ENCODE results near the gene KRTAP5-3. TPM values are rescaled to one million over a fixed set of nuclear protein-coding genes. Genes with fewer than 3 reads are reported as not detected.
A peak's percentile ranks its signal among the peaks of the same experiment; 100 is the strongest.
"Not testable (repeated sequence)": the region's sequence is repeated elsewhere in the genome, so short reads cannot be mapped to it uniquely, and the experiment has no call there.

Gene KRTAP5-3
- total and polyA plus RNA-seq, 12 donors = not detected

DNA sequence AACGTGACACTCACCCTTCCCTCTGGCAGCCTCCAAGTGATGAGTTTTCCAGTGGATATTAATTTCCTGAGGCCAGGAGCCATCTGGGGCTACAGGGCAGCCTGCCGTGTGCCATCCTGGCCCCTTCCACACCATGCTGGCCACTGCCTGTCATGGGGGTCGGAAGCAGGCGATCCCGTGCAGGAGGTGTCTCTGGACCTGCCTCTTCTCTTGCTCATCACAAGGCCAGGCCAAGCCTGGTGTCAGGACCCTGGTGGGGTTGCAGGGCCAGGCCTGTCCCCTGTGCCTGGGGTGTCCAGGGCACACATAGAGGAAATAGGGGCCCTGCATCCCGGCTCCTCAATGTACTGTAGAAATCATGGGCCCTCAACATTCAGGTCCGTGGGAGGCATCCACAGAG is 3.6 kb downstream of the KRTAP5-3 start:
- no peaks in the 10 kb centered on the region for H3K36me3 ChIP-seq
- WGBS, 2 donors = 80 to 83% methylated on average over 7 of the region's 7 CpGs
- DNase-seq (no peak), ATAC-seq (peak in 1 of 8 donors; percentile 26)
- no peak overlapping the region for H3K4me3 ChIP-seq
- intact Hi-C loops (cut with DNase I) = loop anchor here in 1 of 10 donors (5.0 kb wide), 1 partner anchor 858 kb away; no protein-coding TSS in a partner anchor
- TF ChIP-seq, protein P1, sequence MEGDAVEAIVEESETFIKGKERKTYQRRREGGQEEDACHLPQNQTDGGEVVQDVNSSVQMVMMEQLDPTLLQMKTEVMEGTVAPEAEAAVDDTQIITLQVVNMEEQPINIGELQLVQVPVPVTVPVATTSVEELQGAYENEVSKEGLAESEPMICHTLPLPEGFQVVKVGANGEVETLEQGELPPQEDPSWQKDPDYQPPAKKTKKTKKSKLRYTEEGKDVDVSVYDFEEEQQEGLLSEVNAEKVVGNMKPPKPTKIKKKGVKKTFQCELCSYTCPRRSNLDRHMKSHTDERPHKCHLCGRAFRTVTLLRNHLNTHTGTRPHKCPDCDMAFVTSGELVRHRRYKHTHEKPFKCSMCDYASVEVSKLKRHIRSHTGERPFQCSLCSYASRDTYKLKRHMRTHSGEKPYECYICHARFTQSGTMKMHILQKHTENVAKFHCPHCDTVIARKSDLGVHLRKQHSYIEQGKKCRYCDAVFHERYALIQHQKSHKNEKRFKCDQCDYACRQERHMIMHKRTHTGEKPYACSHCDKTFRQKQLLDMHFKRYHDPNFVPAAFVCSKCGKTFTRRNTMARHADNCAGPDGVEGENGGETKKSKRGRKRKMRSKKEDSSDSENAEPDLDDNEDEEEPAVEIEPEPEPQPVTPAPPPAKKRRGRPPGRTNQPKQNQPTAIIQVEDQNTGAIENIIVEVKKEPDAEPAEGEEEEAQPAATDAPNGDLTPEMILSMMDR (IDR thresholded peaks at IDR 0.05) = no peak
- H3K9me3 ChIP-seq = no peaks in the 10 kb centered on the region
- no peak overlapping the region for H3K27ac ChIP-seq
- peaks cover 0 to 12% (median 6%) of the 10 kb centered on the region in 9 donors for H3K4me1 ChIP-seq
- peaks cover 0 to 56% (median 10%) of the 10 kb centered on the region in 7 donors for H3K27me3 ChIP-seq

DNA sequence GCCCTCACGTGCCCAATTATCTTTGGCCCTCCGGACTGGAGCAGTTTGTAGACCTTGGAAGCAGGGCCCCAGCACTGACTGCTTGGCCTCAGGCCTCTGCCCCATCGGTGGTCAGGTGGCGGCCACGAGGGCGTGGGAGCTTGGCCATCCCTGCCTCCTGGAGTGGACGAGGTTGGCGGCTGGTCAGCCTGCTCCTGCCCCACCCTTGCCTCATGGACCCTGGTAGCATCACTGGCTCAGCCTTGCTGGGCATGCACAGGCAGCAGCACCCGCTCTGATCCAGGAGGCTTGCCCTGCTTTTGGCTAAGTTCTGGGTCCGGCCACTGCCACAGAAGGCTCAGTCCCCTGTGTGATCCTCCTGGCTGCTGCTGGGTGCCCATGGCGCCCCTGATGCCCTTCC is 4.1 kb downstream of the KRTAP5-3 start:
- ATAC-seq = peak in 2 of 8 donors; percentile 10 to 40
- peaks cover 0 to 54% (median 10%) of the 10 kb centered on the region in 7 donors for H3K27me3 ChIP-seq
- H3K4me1 ChIP-seq = peaks cover 0 to 12% (median 6%) of the 10 kb centered on the region in 9 donors
- intact Hi-C loops (cut with DNase I) = no loop called here
- no peaks in the 10 kb centered on the region for H3K9me3 ChIP-seq
- no peak overlapping the region for H3K27ac ChIP-seq
- 91 to 94% methylated on average over 11 of the region's 11 CpGs for WGBS, 2 donors
- no peaks in the 10 kb centered on the region for H3K36me3 ChIP-seq
- no peak overlapping the region for H3K4me3 ChIP-seq
- DNase-seq = no peak
- TF ChIP-seq, protein P1 (IDR thresholded peaks at IDR 0.05) = no peak

DNA sequence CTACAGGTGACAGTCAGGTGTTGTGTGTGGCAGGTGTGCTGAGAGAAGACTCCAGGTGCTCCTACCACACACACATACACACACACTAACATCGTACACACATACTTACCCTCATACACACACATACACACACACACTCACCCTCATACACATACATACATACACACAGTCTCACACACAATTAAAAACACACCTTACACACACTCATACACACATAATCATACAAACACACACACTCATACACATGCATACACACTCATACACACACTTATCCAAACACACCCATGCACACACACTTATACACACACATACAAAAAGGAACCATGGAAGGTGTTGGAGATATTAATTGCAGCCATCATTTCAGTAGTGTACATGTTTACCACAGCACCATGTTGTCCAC is 4.6 kb downstream of the KRTAP5-3 start:
- TF ChIP-seq, protein P1 (IDR thresholded peaks at IDR 0.05) = no peak
- ATAC-seq = no peak
- Histone ChIP-seq H3K36me3 (no peaks in the 10 kb centered on the region), H3K27ac (no peak overlapping the region), H3K27me3 (peaks cover 0 to 49% (median 10%) of the 10 kb centered on the region in 7 donors), H3K4me3 (no peak overlapping the region), H3K9me3 (no peaks in the 10 kb centered on the region), H3K4me1 (peaks cover 0 to 6% (median 4%) of the 10 kb centered on the region in 9 donors)
- 69 to 92% methylated on average over 1 of the region's 1 CpG for WGBS, 2 donors
- intact Hi-C loops (cut with DNase I) = no loop called here
- no peak for DNase-seq

DNA sequence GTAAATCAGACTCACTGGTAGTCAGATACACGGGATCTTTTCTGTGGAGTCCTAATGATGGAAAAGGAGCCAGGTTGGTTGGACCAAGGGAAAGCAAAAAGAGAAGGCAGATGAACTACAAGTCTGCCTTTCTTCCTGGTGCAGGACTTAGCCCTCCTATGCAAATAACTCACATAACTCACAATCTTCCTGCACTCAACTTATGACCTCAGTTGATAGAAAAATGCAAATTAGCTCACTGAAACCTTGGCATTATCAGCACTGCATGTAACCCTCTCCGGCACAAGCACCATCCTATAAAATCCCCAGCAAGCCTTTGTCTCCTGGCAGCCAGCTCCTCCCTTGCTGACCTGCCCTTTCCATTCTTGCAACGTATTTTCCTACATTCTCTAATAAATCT is 6.6 kb downstream of the KRTAP5-3 start:
- intact Hi-C loops (cut with DNase I); DNase-seq; H3K4me3 ChIP-seq; H3K36me3 ChIP-seq; H3K9me3 ChIP-seq; H3K4me1 ChIP-seq; H3K27ac ChIP-seq; ATAC-seq: not testable (repeated sequence)
- H3K27me3 ChIP-seq = peaks cover 0 to 44% (median 10%) of the 10 kb centered on the region in 7 donors
- 68 to 71% methylated on average over 3 of the region's 3 CpGs for WGBS, 2 donors

DNA sequence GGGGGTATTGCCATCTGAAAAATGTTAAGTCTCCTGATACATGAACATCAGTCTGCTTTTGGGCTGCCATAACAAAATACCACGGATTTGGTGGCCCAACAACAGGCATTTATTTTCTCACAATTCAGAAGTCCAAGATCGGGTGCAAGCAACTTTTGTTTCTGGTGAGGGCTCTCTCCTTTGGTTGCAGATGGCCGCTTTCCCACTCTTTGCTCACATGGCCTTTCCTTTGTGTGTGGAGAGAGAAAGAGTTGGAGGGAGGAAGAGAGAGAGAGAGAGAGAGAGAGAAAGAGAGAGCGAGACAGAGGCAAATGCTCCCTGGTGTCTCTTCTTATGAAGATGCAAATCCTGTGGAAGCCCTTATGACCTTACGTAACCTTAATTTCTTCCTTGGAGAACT is 7.6 kb downstream of the KRTAP5-3 start:
- Histone ChIP-seq H3K9me3 (no peaks in the 10 kb centered on the region), H3K27ac (no peak overlapping the region), H3K36me3 (no peaks in the 10 kb centered on the region), H3K4me1 (peaks cover 0 to 13% (median 0%) of the 10 kb centered on the region in 9 donors), H3K27me3 (peaks cover 0 to 35% (median 11%) of the 10 kb centered on the region in 7 donors), H3K4me3 (no peak overlapping the region)
- no peak for ATAC-seq
- TF ChIP-seq, protein P1 (IDR thresholded peaks at IDR 0.05) = no peak
- DNase-seq = no peak
- WGBS, 2 donors = 71 to 80% methylated on average over 5 of the region's 5 CpGs
- intact Hi-C loops (cut with DNase I) = no loop called here
